GM23248 (cell line): ENCODE data around the gene CDK14.

ENCODE experiments used
- EZH2 ChIP-seq: fragments of 200-600 bp; sonication (generic); IDR thresholded peaks from 2 replicates; pipeline ENCODE4 v1.6.1; 2018; ENCODE audit warnings: antibody characterized with exemption, mild to moderate bottlenecking; ENCODE audit not compliant: insufficient read depth, poor library complexity, severe bottlenecking
- EZH2phosphoT487 ChIP-seq: fragments of 200-600 bp; sonication (generic); IDR thresholded peaks from 2 replicates; pipeline ENCODE4 v1.6.1; 2018; ENCODE audit warnings: antibody characterized with exemption, moderate library complexity, mild to moderate bottlenecking, low read depth; ENCODE audit not compliant: insufficient read depth

DNA sequence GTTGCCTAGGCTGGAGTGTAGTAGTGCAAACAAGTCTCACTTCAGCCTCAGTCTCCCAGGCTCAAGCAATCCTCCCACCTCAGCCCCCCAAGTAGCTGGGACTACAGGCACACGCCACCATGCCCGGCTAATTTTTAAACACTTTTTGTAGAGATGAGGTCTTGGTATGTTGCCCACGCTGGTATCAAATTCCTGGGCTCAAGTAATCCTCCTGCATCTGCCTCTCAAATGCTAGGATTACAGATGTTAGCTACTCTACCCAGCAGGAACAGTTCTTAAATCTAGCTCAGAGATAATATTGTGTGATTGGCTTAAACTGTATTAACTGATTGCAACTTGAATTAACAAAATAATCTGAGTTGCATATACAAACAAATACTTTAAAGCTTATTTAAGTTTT lies 82.9 kb downstream of the CDK14 start:
- no peak for TF ChIP-seq EZH2phosphoT487
- no peak for TF ChIP-seq EZH2
